Epithelial cell of alveolus of lung (primary cell): ENCODE results near the gene IER3IP1. TPM values are rescaled to one million over a fixed set of nuclear protein-coding genes. Genes with fewer than 3 reads are reported as not detected.

Experiments
- total RNA-seq: library from RNA; depleted of rRNA; stranded (reverse); fragments of >200 nt; gene quantifications from 2 replicates; pipeline ENCODE4 v1.2.1, GENCODE V29; 2015

The IER3IP1 gene
- 20.1 and 20.4 TPM in 2 replicates for total RNA-seq

GRCh38 chr18:47175898-47176575 is at the start of gene IER3IP1:
Gene IER3IP1, minus strand, starts transcription at chr18:47176364. Its CDS starts 87 bp downstream, at chr18:47176277.

DNA sequence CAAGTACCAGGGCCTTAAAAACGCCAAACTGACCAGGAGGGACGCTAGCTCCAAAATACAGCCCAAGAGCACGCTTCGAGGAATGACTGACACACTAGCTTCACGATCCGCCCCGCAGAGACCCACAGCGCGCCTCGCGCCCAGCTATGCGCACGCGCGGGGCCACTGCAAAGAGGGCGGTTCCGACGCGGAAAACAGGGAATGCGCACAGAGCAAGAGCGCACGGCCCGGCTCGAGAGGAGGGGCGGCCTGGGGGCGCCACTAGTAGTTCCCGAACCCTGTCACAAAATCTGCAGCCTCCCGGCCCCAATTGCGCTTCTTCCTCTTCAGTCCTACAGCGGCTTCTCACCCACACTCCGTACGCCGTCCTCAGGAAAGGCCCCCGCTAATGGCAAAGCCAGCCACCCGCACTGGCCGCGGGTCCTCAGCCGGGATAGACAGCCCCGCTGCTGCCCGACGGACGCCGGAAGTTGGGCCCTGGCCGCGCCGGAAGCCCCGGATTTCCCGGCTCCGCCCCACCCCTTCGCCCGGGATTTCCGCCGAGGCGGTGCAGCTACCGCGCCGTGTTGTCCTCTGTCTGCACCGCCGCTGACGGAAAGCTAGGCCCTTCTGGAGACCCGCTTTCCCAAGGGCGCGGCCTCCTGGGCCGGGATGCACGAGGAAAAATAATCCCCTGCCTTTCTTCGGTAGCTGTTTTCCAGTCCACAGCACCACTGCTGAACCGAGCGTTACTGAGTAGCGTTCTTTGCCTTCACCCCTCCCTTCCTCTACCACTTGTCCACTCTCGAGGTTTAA is 25.9 kb downstream of the IER3IP1 start, which contains the start of gene HDHD2:
HDHD2 (minus strand) TSS at position 472 of the 795 bp plus-strand sequence. CDS start 14,061 bp downstream, outside the sequence.

Other genes with a start within 250 kb of the IER3IP1 start
- gene ELOA2, start 140.7 kb downstream of the IER3IP1 start, total RNA-seq = not detected in 2 replicates
- 16.1 and 16.9 TPM in 2 replicates for gene HDHD2, start 25.9 kb downstream of the IER3IP1 start, total RNA-seq
- not detected in 2 replicates for gene SKOR2, start 75.3 kb upstream of the IER3IP1 start, total RNA-seq